ENCODE measurements around the gene GFI1. TPM values are rescaled to one million over a fixed set of nuclear protein-coding genes. Genes with fewer than 3 reads are reported as not detected.

Gene GFI1
- total and polyA plus RNA-seq, 2 of the 13 experiments (the other 11 are each of a cell fraction or from before 2014, with no cell fraction given) = 10.3 to 10.5 TPM

GRCh38 chr1:92486251-92487077, at the start of gene GFI1 (continued):
- TF ChIP-seq CTCF (CRISPR knock-in tag; IDR thresholded peaks at IDR 0.05) = peak; percentile 65
- no peak for TF ChIP-seq JUNB (CRISPR knock-in tag; IDR thresholded peaks at IDR 0.05; ENCODE audit: borderline replicate concordance)
- TF ChIP-seq ARID4A (CRISPR knock-in tag; IDR thresholded peaks at IDR 0.05; ENCODE audit: borderline replicate concordance) = peak; percentile 18; the same call in 1 of the 2 replicates
- TF ChIP-seq ZBTB1 (CRISPR knock-in tag; IDR thresholded peaks at IDR 0.05; ENCODE audit: borderline replicate concordance) = no peak
- TF ChIP-seq ZSCAN20 (CRISPR knock-in tag; IDR thresholded peaks at IDR 0.05; ENCODE audit: borderline replicate concordance) = 0 out of 2 replicates have a peak, but pooled peaks have one; percentile 56
- no peak for TF ChIP-seq ZFP41 (CRISPR knock-in tag; IDR thresholded peaks at IDR 0.05; ENCODE audit: borderline replicate concordance)
- TF ChIP-seq SALL2 (CRISPR knock-in tag; IDR thresholded peaks at IDR 0.05) = 0 out of 2 replicates have a peak, but pooled peaks have one; percentile 64
- TF ChIP-seq NFKB2 (CRISPR knock-in tag; IDR thresholded peaks at IDR 0.05; ENCODE audit: borderline replicate concordance) = peak; percentile 60; the same call in 1 of the 2 replicates
- TF ChIP-seq PLSCR1 (CRISPR knock-in tag; IDR thresholded peaks at IDR 0.05; ENCODE audit: borderline replicate concordance) = no peak
- TF ChIP-seq KDM5A (IDR thresholded peaks at IDR 0.05; ENCODE audit: borderline replicate concordance, low read length) = no peak
- TF ChIP-seq ZNF558 (CRISPR knock-in tag; IDR thresholded peaks at IDR 0.05; ENCODE audit: borderline replicate concordance) = no peak; the same call in 1 of the 2 replicates
- TF ChIP-seq ZNF800 (CRISPR knock-in tag; IDR thresholded peaks at IDR 0.05) = peak; percentile 41; the same call in 1 of the 2 replicates
- no peak for TF ChIP-seq ZFP90 (CRISPR knock-in tag; IDR thresholded peaks at IDR 0.05; ENCODE audit: borderline replicate concordance)
- TF ChIP-seq E2F1 (CRISPR knock-in tag; IDR thresholded peaks at IDR 0.05) = peak; percentile 52; the same call in 1 of the 2 replicates
- TF ChIP-seq ZBTB44 (CRISPR knock-in tag; IDR thresholded peaks at IDR 0.05) = no peak

Data from HepG2 (cell line).